ENCODE data around the gene COL4A5.
"Not testable (repeated sequence)": the region's sequence is repeated elsewhere in the genome, so short reads cannot be mapped to it uniquely, and the experiment has no call there.

Gene COL4A5

GRCh38 chrX:108456971-108457477 lies 17.4 kb downstream of the COL4A5 start:
- no peak for DNase-seq

DNA sequence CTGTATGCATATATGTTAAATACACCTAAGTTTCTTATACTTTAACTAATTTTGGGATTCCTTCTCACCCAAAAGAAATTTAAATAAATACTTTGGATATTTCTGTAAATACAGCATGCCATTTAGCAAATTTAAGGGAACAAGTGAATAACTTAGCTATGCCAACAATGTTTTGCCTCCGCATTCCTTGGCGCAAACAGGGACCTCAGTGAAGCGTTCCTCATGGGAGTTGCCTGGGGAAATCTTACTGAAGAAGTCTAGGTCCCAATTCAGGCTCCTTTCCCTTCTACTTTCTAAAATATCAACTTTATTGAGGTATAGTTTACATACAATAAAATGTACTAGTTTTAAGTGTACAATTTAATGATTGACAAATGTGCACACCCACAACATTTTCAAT lies 25.0 kb downstream of the COL4A5 start:
- no peak for DNase-seq

GRCh38 chrX:108468486-108468885 lies 28.8 kb downstream of the COL4A5 start:
- no peak for DNase-seq

DNA sequence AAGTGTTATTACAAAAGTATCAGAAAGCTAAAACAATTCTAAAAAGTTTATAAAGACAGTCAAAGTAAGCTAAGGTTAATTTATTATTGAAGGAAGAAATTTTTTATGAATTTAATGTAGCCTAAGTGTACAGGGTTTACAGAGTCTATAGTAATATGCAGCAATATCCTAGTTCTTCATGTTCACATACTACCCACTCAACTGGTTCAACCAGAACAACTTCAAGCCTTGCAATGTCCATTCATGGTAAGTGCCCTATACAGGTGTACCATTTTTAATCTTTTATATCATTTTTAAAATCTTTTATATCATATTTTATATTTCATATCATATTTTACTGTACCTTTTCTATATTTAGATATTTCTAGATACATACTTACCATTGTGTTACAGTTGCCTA lies 34.3 kb downstream of the COL4A5 start:
- DNase-seq = no peak

GRCh38 chrX:108481528-108481927 lies 41.9 kb downstream of the COL4A5 start:
- not testable (repeated sequence) for DNase-seq

- no peak for DNase-seq
Measured at GRCh38 chrX:108484251-108484650, 44.6 kb downstream of the COL4A5 start.

GRCh38 chrX:108485960-108486359 lies 46.3 kb downstream of the COL4A5 start:
- no peak for DNase-seq

DNA sequence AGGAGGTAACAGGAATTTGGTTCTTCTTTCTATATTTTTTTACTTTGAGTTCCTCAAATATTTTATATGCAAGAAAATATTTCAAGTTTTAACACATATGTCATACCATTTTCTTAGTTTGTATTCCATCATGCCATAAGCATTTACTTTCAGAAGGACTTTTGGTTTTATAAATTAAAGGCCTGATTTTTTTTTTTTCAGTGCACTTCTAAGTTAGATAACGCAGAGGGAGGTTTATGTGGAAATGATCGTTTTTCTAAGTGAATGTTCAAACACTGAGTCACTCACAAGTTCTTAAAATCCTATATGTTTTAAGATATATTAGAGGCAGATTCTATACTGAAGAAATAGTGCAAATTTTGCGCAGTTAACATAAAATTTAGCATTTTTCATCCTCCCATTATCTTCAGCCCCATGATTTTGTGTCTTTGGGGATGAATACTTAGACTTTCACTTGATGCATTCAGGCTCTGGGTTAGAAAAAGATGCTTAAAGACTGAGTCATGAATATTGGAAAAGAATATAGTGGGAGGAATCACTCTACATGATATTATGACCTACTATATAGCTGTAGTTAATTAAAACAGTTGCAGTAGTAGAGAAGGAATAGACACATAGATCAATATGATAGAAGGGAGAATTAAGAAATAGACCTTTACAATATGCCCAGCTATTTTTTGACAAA lies 54.9 kb downstream of the COL4A5 start:
- DNase-seq = no peak

DNA sequence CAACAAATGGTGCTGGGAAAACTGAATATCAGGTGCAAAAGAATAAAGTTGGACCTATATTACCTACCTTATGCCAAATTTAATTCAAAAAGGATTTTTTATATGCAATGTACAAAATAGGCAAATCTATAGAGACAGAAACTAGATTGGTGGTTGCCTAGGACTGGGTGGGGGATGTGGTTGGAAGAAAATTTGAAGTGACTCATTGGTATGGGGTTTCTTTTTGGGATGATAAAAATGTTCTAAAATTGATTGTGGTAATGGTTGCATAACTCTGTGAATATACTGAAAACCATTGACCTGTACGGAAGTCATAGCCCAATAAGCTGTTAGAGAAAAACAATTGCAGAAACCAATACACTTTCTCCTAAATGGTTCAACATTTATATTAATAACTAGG lies 72.1 kb downstream of the COL4A5 start:
- no peak for DNase-seq

DNA sequence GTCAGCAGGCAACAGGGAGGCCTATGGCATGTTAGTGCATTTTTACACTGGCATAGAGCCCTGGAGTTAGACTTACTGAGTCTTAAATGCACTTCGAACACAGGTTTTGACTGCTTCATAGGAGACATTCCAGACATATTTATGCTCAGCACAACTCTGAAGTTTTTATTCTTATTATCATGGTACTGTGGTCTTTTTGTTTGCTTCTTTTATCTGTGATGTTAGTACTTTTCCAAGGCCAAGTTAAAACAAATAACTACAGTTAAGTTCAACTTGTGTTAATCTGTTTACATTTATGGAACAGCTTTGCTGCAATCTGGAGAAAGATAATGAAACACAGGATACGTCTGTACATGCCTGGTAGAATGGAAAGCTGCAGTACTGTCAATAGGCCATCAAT lies 76.5 kb downstream of the COL4A5 start:
- DNase-seq = no peak

GRCh38 chrX:108527724-108528123 lies 88.1 kb downstream of the COL4A5 start:
- no peak for DNase-seq

DNA sequence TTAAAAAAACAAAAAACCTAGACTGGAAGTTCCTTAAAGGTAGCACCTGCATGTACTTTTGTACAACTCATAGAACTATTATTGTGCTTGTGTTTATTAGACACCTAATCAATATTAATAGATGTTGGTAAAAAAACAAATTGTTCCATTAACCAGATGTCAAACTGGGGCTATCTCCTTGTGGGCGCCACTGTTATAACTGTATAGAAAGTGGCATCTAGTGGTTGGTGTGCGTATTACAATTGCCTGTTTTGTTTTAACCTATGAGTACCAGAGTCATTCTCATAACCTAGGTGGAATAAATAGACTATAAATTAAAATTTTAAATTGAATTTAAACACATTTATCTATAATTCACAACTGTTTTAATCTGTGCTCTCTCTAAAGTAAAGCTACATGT lies 97.4 kb downstream of the COL4A5 start:
- DNase-seq = no peak

DNA sequence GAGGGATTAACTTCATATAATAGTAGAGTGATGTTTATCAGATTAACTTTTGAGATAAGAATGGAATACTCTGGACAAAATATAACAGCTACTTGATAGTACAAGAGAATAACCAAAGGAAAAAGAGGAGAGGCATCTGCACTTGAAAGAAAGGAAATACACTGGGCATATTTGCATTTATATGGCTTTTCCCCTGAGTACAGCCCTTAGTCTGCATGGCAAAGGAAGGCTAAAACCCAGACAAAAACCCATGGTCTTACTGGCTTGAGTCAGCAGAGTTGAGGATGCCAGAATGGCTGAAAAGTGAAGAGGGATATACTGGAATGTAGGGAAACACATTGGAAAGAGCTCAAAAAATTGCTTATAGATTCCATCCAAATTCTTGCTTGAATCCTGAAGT lies 101.6 kb downstream of the COL4A5 start:
- DNase-seq = no peak

GRCh38 chrX:108557580-108557979 lies 117.9 kb downstream of the COL4A5 start:
- no peak for DNase-seq

DNA sequence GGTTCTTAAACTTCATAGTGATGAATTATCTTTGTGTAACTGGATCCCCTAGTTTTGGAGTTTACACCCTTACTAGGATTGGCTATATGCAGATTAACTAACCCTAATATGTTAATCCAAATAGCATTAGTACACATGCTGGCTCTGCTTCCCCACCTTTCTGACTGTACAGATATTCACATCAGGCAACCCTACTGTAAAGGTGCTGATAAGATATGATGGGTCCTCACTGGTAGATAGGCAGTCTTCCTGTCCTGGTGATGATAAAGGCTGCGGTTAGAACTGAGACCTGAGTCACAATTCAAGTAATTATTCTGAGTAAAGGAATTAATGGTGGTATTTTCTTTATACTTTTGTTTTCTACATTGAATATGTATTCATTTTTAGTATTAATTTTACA lies 118.6 kb downstream of the COL4A5 start:
- DNase-seq = no peak

DNA sequence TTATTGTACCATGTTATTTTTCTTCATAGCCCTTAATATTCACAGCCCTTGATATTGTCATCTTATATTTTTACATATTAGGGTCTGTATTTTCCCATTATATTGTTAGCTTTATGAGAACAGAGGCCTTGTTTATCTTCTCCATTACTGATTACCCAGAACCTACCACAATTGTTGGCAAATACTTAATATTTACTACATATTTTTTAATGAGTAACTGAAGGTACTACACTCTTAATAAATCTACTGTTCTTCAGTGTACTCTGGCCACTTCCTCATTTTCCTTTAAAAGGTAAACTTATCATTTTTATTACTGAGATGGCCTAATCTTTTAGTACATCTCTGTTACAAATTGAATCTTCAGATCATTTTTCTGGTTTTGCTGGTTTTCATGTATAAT lies 133.5 kb downstream of the COL4A5 start:
- DNase-seq = no peak

GRCh38 chrX:108582151-108582550 lies 142.5 kb downstream of the COL4A5 start:
- DNase-seq = no peak

DNA sequence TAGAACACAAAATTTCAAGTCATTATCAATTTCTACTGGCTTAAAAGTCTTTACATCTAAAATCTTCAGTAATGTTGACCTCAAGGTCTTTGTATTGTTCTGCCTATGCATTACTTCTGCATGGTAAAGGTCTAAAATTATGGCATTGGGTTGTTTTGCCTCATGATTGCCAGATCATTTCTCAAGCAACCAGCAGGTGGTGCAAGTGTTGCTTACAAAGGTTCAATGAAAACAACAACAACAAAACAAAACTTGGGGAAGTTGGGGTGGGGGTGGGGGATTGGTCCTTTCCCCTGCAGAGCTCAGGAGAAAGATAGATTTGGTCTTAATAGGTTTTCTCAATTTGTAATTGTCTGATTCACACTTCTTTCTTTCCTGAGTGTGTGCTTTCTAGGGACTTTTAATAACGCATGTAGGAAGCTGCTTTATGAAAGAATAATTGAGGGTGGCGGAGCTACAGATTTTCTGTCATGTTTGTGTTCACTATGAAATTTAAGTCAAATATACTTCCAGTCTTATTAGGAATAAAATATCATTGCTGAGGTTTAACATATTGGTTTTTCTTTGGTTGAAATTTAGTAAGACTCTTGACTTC lies 145.1 kb downstream of the COL4A5 start:
- DNase-seq = no peak

GRCh38 chrX:108590496-108590895 lies 150.9 kb downstream of the COL4A5 start:
- no peak for DNase-seq

GRCh38 chrX:108601276-108601675 lies 161.6 kb downstream of the COL4A5 start:
- DNase-seq = no peak

- no peak for DNase-seq
Measured at GRCh38 chrX:108610141-108610540, 170.5 kb downstream of the COL4A5 start.

DNA sequence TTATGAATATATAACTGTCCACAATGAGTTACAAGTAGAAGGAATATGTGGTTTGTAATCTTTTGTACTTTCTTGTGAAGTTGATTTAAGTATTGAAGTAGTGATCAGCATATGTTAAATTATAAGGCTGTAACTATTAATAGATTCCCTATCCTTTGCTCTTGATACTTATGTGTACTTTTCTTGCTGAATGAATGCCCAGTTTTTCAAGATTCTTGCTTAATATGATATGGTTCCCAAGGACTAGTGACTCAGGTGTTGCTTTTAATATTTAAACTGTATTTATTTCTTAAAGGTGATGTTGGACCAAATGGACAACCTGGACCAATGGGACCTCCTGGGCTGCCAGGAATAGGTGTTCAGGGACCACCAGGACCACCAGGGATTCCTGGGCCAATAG lies 175.0 kb downstream of the COL4A5 start:
- DNase-seq = no peak

DNA sequence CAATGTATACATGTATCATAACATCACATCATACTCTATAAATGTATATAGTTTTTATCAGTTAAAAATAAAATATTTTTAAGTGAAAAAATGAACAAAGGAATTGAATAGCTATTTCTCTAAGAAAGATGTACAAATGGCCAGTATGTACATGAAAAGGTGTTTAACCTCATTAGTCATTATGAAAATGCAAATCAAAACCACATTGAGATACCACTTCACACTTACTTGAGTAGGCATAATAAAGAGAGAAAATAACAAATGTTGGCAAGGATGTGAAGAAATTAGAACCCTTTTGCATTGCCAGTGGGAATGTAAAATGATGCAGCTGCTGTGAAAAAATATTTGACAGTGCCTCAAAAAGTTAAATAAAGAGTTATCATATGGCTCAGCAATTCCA lies 201.2 kb downstream of the COL4A5 start:
- DNase-seq = no peak

GRCh38 chrX:108641589-108642272 lies 202.1 kb downstream of the COL4A5 start:
- DNase-seq = no peak
